Stimulated activated CD8-positive, alpha-beta memory T cell treated with anti-CD3 and anti-CD28 coated beads, Interleukin-12 subunit alpha, Interleukin-12 subunit beta, amount 100 ng/mL, for 24 hours (primary cell): ENCODE data around the gene RPS21.

ENCODE experiments used
- DNase-seq: peaks from one replicate; pipeline ENCODE4 v3.0.0-alpha.2; 2020; ENCODE audit errors: extremely low read depth

The RPS21 gene

GRCh38 chr20:62354031-62354808 is 32.7 kb upstream of the RPS21 start:
- no peak for DNase-seq

- no peak for DNase-seq
Observed at GRCh38 chr20:62354811-62355341, 32.0 kb upstream of the RPS21 start.

DNA sequence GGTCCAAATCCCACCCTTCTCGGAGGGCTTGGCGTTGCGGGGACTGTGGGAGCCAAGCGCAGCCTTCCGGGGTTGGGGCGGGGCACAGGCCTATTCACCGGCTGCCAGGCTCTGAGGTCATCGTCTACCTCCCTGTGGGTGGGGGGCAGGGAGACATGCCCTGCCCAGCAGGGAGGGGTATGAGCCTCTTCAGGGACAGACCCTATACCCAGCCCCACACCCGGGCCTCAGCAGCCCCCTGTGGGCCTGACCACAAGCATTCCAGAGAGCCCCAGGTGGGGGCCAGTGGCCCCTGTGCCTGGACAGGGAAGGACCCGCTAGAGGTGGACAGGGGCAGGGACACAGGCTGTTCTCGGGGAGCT is 31.4 kb upstream of the RPS21 start:
- no peak for DNase-seq

GRCh38 chr20:62355878-62356588 is 30.9 kb upstream of the RPS21 start:
- DNase-seq = no peak

DNA sequence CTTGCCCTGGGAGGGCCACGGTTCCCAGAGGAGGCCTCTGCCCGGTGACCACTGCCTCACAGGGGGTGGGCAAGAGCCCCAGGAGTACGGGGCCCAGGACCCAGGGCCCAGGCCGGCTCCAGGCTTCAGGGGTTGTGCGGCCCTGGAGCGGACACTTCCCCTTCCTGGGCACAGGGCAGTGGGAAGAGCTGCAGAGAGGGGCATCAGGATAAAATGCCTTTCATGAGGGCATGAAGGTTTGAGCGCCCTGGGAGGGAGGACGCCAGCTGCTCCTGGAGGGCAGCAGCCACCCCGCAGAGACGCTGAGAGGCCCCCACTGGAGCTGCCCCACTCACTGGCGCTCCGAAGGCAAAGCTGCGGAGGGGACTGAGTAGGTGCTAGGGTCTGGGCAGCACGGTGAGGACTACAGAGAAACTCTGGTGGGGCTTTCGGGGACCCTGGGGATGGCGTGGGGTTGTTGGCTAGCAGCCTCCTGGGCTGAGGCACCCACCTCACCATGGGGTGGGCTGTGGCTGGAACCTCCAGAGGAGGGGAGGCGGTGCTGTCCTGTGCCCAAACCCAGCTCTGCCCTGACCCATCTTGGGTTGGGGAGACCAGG is 30.2 kb upstream of the RPS21 start:
- DNase-seq = no peak

GRCh38 chr20:62357187-62357667 is 29.7 kb upstream of the RPS21 start:
- no peak for DNase-seq

GRCh38 chr20:62357681-62358080 is 29.2 kb upstream of the RPS21 start:
- no peak for DNase-seq

GRCh38 chr20:62358171-62359042 is 28.5 kb upstream of the RPS21 start:
- DNase-seq = no peak

GRCh38 chr20:62359043-62359490 is 27.8 kb upstream of the RPS21 start:
- DNase-seq = no peak

DNA sequence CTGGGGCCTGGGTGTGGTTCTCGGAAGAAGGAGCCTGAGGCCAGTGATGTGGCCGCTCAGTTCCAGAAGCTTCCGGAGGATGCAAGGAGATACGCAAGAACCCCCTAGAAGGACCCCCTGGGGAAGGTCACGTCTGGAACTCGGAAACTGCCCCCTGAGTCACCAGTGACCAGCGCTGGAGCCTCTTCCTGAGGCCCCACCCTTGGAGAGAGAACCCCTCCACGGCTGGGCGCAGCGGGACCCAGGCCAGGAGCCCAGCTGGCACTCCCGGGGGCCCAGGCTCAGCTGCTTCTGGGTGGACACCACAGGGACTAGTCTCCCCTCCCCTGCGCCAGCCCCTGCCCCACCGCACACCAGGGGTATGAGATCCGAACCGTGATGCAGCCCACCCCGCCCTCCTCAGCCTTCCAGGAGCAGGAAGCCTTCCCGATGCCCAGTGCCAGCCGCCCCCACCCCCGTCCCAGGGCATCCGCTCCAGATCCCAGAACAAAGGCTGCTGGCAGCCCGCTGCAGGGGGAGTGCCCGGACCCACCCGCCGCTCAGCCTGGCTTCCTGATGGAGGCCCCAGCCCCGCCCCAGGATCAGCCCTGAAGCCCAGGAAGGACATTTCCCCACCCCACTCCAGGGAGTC is 27.3 kb upstream of the RPS21 start:
- no peak for DNase-seq

- no peak for DNase-seq
Observed at GRCh38 chr20:62360854-62361798, 25.8 kb upstream of the RPS21 start.

GRCh38 chr20:62361799-62362589 is 24.9 kb upstream of the RPS21 start:
- DNase-seq = no peak

DNA sequence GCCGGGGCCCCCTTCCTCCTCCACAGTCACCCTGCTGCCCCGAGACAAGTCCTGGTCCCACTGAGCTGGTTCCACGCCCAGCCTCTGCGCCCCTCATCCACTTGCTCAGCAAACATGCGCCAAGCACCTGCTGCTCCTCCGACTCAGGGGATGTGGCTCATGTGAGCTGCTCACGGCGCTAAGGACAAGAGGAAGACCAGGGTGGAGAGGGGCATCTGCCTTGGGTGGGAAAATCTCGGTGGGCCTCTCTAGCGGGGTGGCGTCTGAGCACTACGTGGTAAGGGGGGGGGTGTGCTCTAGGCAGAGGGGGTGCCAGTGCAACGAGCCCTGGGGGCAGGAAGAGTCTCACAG is 24.3 kb upstream of the RPS21 start:
- no peak for DNase-seq

DNA sequence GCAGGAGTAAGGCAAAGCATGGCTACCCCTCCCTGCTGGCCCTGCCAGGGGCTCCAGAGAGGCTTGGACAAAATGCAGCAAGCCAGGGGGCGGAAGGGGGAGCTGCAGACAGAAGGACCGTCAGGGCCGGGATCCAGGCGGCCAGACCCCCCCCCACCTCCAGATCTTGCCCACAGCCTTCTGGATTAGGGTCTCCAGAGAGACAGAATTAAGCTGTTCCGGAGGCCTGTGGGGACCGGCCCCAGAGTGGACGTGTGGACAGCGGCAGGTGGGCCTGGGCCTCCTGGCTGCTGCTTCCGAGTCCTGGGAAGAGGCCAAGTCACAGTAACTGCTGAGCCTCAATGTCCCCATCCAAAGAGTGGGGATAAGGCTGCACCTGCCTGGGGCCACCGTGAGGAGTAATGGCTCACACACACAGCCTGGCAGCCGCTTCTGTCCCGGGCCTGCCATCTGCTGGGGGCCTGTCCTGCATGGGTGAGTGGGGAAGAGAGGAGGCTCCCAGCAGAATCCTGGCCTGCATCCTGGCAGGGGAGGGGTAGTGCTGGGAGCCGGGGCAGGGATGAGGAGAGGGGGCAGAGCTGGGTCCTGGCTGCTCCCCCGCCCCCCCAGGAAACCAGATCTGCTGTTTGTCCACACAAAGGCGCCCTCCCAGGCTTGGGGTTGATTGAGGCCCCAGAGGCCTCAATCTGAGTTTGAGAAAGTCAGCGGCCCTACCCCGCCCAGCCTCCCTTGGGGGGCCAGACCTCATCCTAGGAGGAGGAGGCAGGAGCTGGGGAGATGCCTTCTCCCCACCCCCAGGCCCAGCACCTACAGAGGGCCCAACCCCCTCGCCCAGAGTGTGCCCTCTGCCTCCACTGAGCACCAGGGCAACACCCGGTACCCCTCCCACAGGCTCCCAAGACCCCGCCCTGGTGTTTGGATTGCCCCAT is 23.6 kb upstream of the RPS21 start:
- DNase-seq = no peak

- DNase-seq = no peak
Observed at GRCh38 chr20:62363920-62364851, 22.7 kb upstream of the RPS21 start.

- no peak for DNase-seq
Observed at GRCh38 chr20:62364911-62365736, 21.8 kb upstream of the RPS21 start.
